GM19239 (cell line): ENCODE data around the gene TP63.
"Not testable (repeated sequence)": the region's sequence is repeated elsewhere in the genome, so short reads cannot be mapped to it uniquely, and the experiment has no call there.

Experiments
- DNase-seq: peaks from one replicate; pipeline ENCODE4 v3.0.0; 2011; ENCODE audit warnings: low spot score; ENCODE audit not compliant: insufficient read length
- FAIRE-seq: peaks from 2 replicates; lab custom pipeline; 2011; peaks lifted over from hg19 to GRCh38; lab: Jason Lieb, UNC

Gene TP63

GRCh38 chr3:189624130-189624529, 7.1 kb upstream of the TP63 start:
- DNase-seq = no peak

GRCh38 chr3:189625071-189625470, 6.1 kb upstream of the TP63 start:
- DNase-seq (no peak), FAIRE-seq (peak; percentile 31)

More at GRCh38 chr3:189624130-189624529, 7.1 kb upstream of the TP63 start:
- FAIRE-seq = no peak

GRCh38 chr3:189625572-189625971, 5.6 kb upstream of the TP63 start:
- no peak for DNase-seq
- peak; percentile 49 for FAIRE-seq

- no peak for FAIRE-seq
- DNase-seq = no peak
Observed at GRCh38 chr3:189626286-189626685, 4.9 kb upstream of the TP63 start.

- no peak for DNase-seq
- peak; percentile 72 for FAIRE-seq
Observed at GRCh38 chr3:189629803-189630455, 1.3 kb upstream of the TP63 start.

GRCh38 chr3:189630767-189631372, 319 bp upstream of the TP63 start:
- FAIRE-seq = peak; percentile 76
- peak; percentile 4 for DNase-seq

GRCh38 chr3:189631409-189631808, 220 bp downstream of the TP63 start:
- no peak for DNase-seq

GRCh38 chr3:189632242-189632641, 1.1 kb downstream of the TP63 start:
- FAIRE-seq (peak; percentile 72), DNase-seq (no peak)

More at GRCh38 chr3:189631409-189631808, 220 bp downstream of the TP63 start:
- peak; percentile 48 for FAIRE-seq

GRCh38 chr3:189635339-189635738, 4.2 kb downstream of the TP63 start:
- no peak for FAIRE-seq
- DNase-seq = no peak

- DNase-seq (no peak), FAIRE-seq (peak; percentile 52)
Observed at GRCh38 chr3:189636048-189636447, 4.9 kb downstream of the TP63 start.

- no peak for DNase-seq
- FAIRE-seq = peak; percentile 18
Observed at GRCh38 chr3:189637750-189638149, 6.6 kb downstream of the TP63 start.

GRCh38 chr3:189638276-189639031, 7.3 kb downstream of the TP63 start:
- no peak for DNase-seq
- peak; percentile 21 for FAIRE-seq

GRCh38 chr3:189641776-189642175, 10.6 kb downstream of the TP63 start:
- DNase-seq = no peak

GRCh38 chr3:189646853-189647542, 15.8 kb downstream of the TP63 start:
- DNase-seq (no peak), FAIRE-seq (no peak)

More at GRCh38 chr3:189641776-189642175, 10.6 kb downstream of the TP63 start:
- FAIRE-seq = peak; percentile 77

- no peak for FAIRE-seq
- DNase-seq = no peak
Observed at GRCh38 chr3:189652042-189652441, 20.9 kb downstream of the TP63 start.

GRCh38 chr3:189655617-189656016, 24.4 kb downstream of the TP63 start:
- no peak for FAIRE-seq
- no peak for DNase-seq

- no peak for FAIRE-seq
- DNase-seq = no peak
Observed at GRCh38 chr3:189659571-189659970, 28.4 kb downstream of the TP63 start.

GRCh38 chr3:189664311-189664710, 33.1 kb downstream of the TP63 start:
- DNase-seq = no peak
- peak; percentile 31 for FAIRE-seq

- DNase-seq, FAIRE-seq: not testable (repeated sequence)
Observed at GRCh38 chr3:189672346-189672745, 41.2 kb downstream of the TP63 start.

GRCh38 chr3:189673535-189673934, 42.3 kb downstream of the TP63 start:
- FAIRE-seq (peak; percentile 84), DNase-seq (no peak)
